Cardiac septum (tissue), 1 donor: Measurements from ENCODE around the gene RNF111. TPM values are rescaled to one million over a fixed set of nuclear protein-coding genes. Genes with fewer than 3 reads are reported as not detected.
A peak's percentile ranks its signal among the peaks of the same experiment; 100 is the strongest.

Experiments used
- DNase-seq: peaks from one replicate; pipeline ENCODE4 v3.0.0-alpha.2; 2020; ENCODE audit warnings: low spot score
- intact Hi-C: fragments of 100-400 bp; cut with DNase I; formaldehyde crosslinking; loops from one replicate; pipeline ENCODE4 v1.14.0; 2022
- total RNA-seq: library from RNA; stranded (reverse); fragmentation: NEBNext Ultra II Directional; extraction: Animal tissue kit (Norgen Biotek cat#: 25700); gene quantifications from one replicate; pipeline ENCODE4 v1.2.1, GENCODE V29; 2021
- donor health status: DM: no; HTN: no; CAD: no.

The RNF111 gene
- total RNA-seq, 1 donor from 2014 or later, result 25.9 TPM

- intact Hi-C loops, result no loop called here
- no peak for DNase-seq
Observed at GRCh38 chr15:59048897-59049296, 61.4 kb downstream of the RNF111 start.

GRCh38 chr15:59051873-59052861 is 64.7 kb downstream of the RNF111 start:
- intact Hi-C loops, result no loop called here
- no peak for DNase-seq

- intact Hi-C loops, result no loop called here
- no peak for DNase-seq
Observed at GRCh38 chr15:59052915-59053407, 65.5 kb downstream of the RNF111 start.

- DNase-seq, result no peak
- intact Hi-C loops, result no loop called here
Observed at GRCh38 chr15:59053482-59053881, 66.0 kb downstream of the RNF111 start.

GRCh38 chr15:59059076-59059597 is 71.7 kb downstream of the RNF111 start:
- no peak for DNase-seq
- intact Hi-C loops, result no loop called here

- no peak for DNase-seq
- intact Hi-C loops, result no loop called here
Observed at GRCh38 chr15:59060348-59060747, 72.9 kb downstream of the RNF111 start.

GRCh38 chr15:59063042-59063441 is 75.6 kb downstream of the RNF111 start:
- intact Hi-C loops, result no loop called here
- no peak for DNase-seq

GRCh38 chr15:59069430-59069829 is 82.0 kb downstream of the RNF111 start:
- intact Hi-C loops, result no loop called here
- no peak for DNase-seq

GRCh38 chr15:59074607-59075006 is 87.1 kb downstream of the RNF111 start:
- intact Hi-C loops, result no loop called here
- DNase-seq, result no peak

GRCh38 chr15:59087731-59088130 is 100.3 kb downstream of the RNF111 start:
- no peak for DNase-seq
- intact Hi-C loops, result no loop called here

- intact Hi-C loops, result no loop called here
- DNase-seq, result no peak
Observed at GRCh38 chr15:59094077-59094476, 106.6 kb downstream of the RNF111 start.

- intact Hi-C loops, result no loop called here
- DNase-seq, result no peak
Observed at GRCh38 chr15:59096429-59096828, 109.0 kb downstream of the RNF111 start.

- intact Hi-C loops, result no loop called here
- no peak for DNase-seq
Observed at GRCh38 chr15:59099162-59099685, 111.8 kb downstream of the RNF111 start.

- DNase-seq, result no peak
- intact Hi-C loops, result no loop called here
Observed at GRCh38 chr15:59104602-59104911, 117.1 kb downstream of the RNF111 start.

GRCh38 chr15:59104912-59105732 is 117.7 kb downstream of the RNF111 start, which contains the start of gene CCNB2:
TSS of gene CCNB2 (plus strand) at chr15:59105146. CDS start at chr15:59105269, 123 bp downstream.
- DNase-seq, result peak; percentile 94
- intact Hi-C loops, result no loop called here

GRCh38 chr15:59105854-59106253 is 118.4 kb downstream of the RNF111 start:
- intact Hi-C loops, result no loop called here
- no peak for DNase-seq

- intact Hi-C loops, result no loop called here
- no peak for DNase-seq
Observed at GRCh38 chr15:59111251-59111650, 123.8 kb downstream of the RNF111 start.

GRCh38 chr15:59115047-59115446 is 127.6 kb downstream of the RNF111 start:
- intact Hi-C loops, result no loop called here

GRCh38 chr15:59116141-59116540 is 128.7 kb downstream of the RNF111 start:
- intact Hi-C loops, result no loop called here
- no peak for DNase-seq

More at GRCh38 chr15:59115047-59115446, 127.6 kb downstream of the RNF111 start:
- no peak for DNase-seq

- intact Hi-C loops, result no loop called here
- no peak for DNase-seq
Observed at GRCh38 chr15:59116771-59117170, 129.3 kb downstream of the RNF111 start.
